HEK293 (cell line): ENCODE results near the gene ZSCAN10.
A peak's percentile ranks its signal among the peaks of the same experiment; 100 is the strongest.

Source experiments
- BCL11A ChIP-seq: fragments of 450-650 bp; formaldehyde crosslinking; IDR thresholded peaks from 2 replicates; pipeline ENCODE4 v1.5.1; 2016; ENCODE audit warnings: low read depth, missing biosample characterization, missing genetic modification characterization
- BCL11B ChIP-seq: fragments of 450-650 bp; formaldehyde crosslinking; IDR thresholded peaks from 2 replicates; pipeline ENCODE4 v1.5.1; 2016; ENCODE audit warnings: low read depth, missing biosample characterization, missing genetic modification characterization
- GFI1B ChIP-seq: fragments of 450-650 bp; formaldehyde crosslinking; IDR thresholded peaks from 2 replicates; pipeline ENCODE4 v1.5.1; 2016; ENCODE audit warnings: missing biosample characterization, missing genetic modification characterization
- HOXC10 ChIP-seq: sonication (generic); formaldehyde crosslinking; IDR thresholded peaks from 2 replicates; pipeline ENCODE4 v1.8.1; 2023; ENCODE audit warnings: mild to moderate bottlenecking, missing genetic modification reagents
- KLF1 ChIP-seq: fragments of 450-650 bp; formaldehyde crosslinking; IDR thresholded peaks from 2 replicates; pipeline ENCODE4 v1.5.1; 2016; ENCODE audit warnings: missing biosample characterization, missing genetic modification characterization
- PRDM10 ChIP-seq: fragments of 450-650 bp; formaldehyde crosslinking; IDR thresholded peaks from 2 replicates; pipeline ENCODE4 v1.5.1; 2016; ENCODE audit warnings: missing biosample characterization, missing genetic modification characterization
- REPIN1 ChIP-seq: fragments of 450-650 bp; formaldehyde crosslinking; IDR thresholded peaks from 2 replicates; pipeline ENCODE4 v1.5.1; 2017; ENCODE audit warnings: missing biosample characterization, missing genetic modification characterization, low read depth
- TCF7L2 ChIP-seq: IDR thresholded peaks from 2 replicates; pipeline ENCODE4 v1.6.1; 2011; ENCODE audit warnings: low read depth, mild to moderate bottlenecking, inconsistent platforms, low read length, moderate library complexity, borderline replicate concordance
- WT1 ChIP-seq: fragments of 450-650 bp; formaldehyde crosslinking; IDR thresholded peaks from 2 replicates; pipeline ENCODE4 v1.5.1; 2016; ENCODE audit warnings: missing biosample characterization, missing genetic modification characterization
- ZBTB17 ChIP-seq: fragments of 450-650 bp; formaldehyde crosslinking; IDR thresholded peaks from 2 replicates; pipeline ENCODE4 v1.5.1; 2016; ENCODE audit warnings: missing biosample characterization, missing genetic modification characterization
- ZBTB21 ChIP-seq: fragments of 450-650 bp; formaldehyde crosslinking; IDR thresholded peaks from 2 replicates; pipeline ENCODE4 v1.5.1; 2017; ENCODE audit warnings: missing biosample characterization, missing genetic modification characterization
- ZBTB26 ChIP-seq: fragments of 450-650 bp; formaldehyde crosslinking; optimal IDR thresholded peaks from 2 replicates; pipeline ENCODE3; 2016; ENCODE audit warnings: missing biosample characterization, mild to moderate bottlenecking, missing genetic modification characterization
- ZBTB44 ChIP-seq: fragments of 450-650 bp; IDR thresholded peaks from 2 replicates; pipeline ENCODE4 v1.5.1; 2018; ENCODE audit warnings: missing biosample characterization, mild to moderate bottlenecking, missing genetic modification characterization
- ZBTB7A ChIP-seq: fragments of 450-650 bp; formaldehyde crosslinking; IDR thresholded peaks from 2 replicates; pipeline ENCODE4 v1.5.1; 2016; ENCODE audit warnings: low read depth, missing biosample characterization, missing genetic modification characterization
- ZFP69B ChIP-seq: fragments of 450-650 bp; formaldehyde crosslinking; IDR thresholded peaks from 2 replicates; pipeline ENCODE4 v1.5.1; 2016; ENCODE audit warnings: missing biosample characterization, missing genetic modification characterization
- ZNF138 ChIP-seq: fragments of 450-650 bp; formaldehyde crosslinking; IDR thresholded peaks from 2 replicates; pipeline ENCODE4 v1.5.1; 2016; ENCODE audit warnings: missing biosample characterization, missing genetic modification characterization, borderline replicate concordance
- ZNF140 ChIP-seq: fragments of 450-650 bp; formaldehyde crosslinking; IDR thresholded peaks from 2 replicates; pipeline ENCODE4 v1.5.1; 2016; ENCODE audit warnings: missing biosample characterization, missing genetic modification characterization
- ZNF16 ChIP-seq: fragments of 450-650 bp; formaldehyde crosslinking; IDR thresholded peaks from 2 replicates; pipeline ENCODE4 v1.5.1; 2016; ENCODE audit warnings: low read depth, missing biosample characterization, missing genetic modification characterization
- ZNF214 ChIP-seq: fragments of 450-650 bp; formaldehyde crosslinking; IDR thresholded peaks from 2 replicates; pipeline ENCODE4 v1.5.1; 2017; ENCODE audit warnings: missing biosample characterization, mild to moderate bottlenecking, missing genetic modification characterization, borderline replicate concordance
- ZNF23 ChIP-seq: fragments of 450-650 bp; formaldehyde crosslinking; IDR thresholded peaks from 2 replicates; pipeline ENCODE4 v1.5.1; 2016; ENCODE audit warnings: missing biosample characterization, missing genetic modification characterization, borderline replicate concordance
- ZNF280C ChIP-seq: fragments of 450-650 bp; formaldehyde crosslinking; IDR thresholded peaks from 2 replicates; pipeline ENCODE4 v1.5.1; 2016; ENCODE audit warnings: missing biosample characterization, missing genetic modification characterization
- ZNF324 ChIP-seq: fragments of 450-650 bp; formaldehyde crosslinking; IDR thresholded peaks from 2 replicates; pipeline ENCODE4 v1.5.1; 2016; ENCODE audit warnings: missing biosample characterization, missing genetic modification characterization
- ZNF335 ChIP-seq: fragments of 450-650 bp; formaldehyde crosslinking; conservative IDR thresholded peaks from 2 replicates; pipeline ENCODE4 v1.5.1; 2016; ENCODE audit warnings: missing biosample characterization, missing genetic modification characterization
- ZNF416 ChIP-seq: fragments of 450-650 bp; formaldehyde crosslinking; IDR thresholded peaks from 2 replicates; pipeline ENCODE4 v1.5.1; 2016; ENCODE audit warnings: missing biosample characterization, missing genetic modification characterization
- ZNF488 ChIP-seq: fragments of 450-650 bp; formaldehyde crosslinking; IDR thresholded peaks from 2 replicates; pipeline ENCODE4 v1.5.1; 2016; ENCODE audit warnings: missing biosample characterization, missing genetic modification characterization
- ZNF571 ChIP-seq: fragments of 450-650 bp; formaldehyde crosslinking; IDR thresholded peaks from 2 replicates; pipeline ENCODE4 v1.5.0; 2017; ENCODE audit warnings: missing biosample characterization, missing genetic modification characterization
- ZNF610 ChIP-seq: fragments of 450-650 bp; formaldehyde crosslinking; IDR thresholded peaks from 2 replicates; pipeline ENCODE4 v1.5.1; 2016; ENCODE audit warnings: missing biosample characterization, missing genetic modification characterization, borderline replicate concordance
- ZNF624 ChIP-seq: fragments of 450-650 bp; formaldehyde crosslinking; IDR thresholded peaks from 2 replicates; pipeline ENCODE4 v1.5.1; 2017; ENCODE audit warnings: missing biosample characterization, missing genetic modification characterization
- ZNF658 ChIP-seq: fragments of 450-650 bp; formaldehyde crosslinking; IDR thresholded peaks from 2 replicates; pipeline ENCODE4; 2016; ENCODE audit warnings: missing biosample characterization, missing genetic modification characterization
- ZNF768 ChIP-seq: fragments of 450-650 bp; formaldehyde crosslinking; IDR thresholded peaks from 2 replicates; pipeline ENCODE4 v1.5.1; 2018; ENCODE audit warnings: missing biosample characterization, mild to moderate bottlenecking, missing genetic modification characterization
- ZNF792 ChIP-seq: fragments of 450-650 bp; formaldehyde crosslinking; IDR thresholded peaks from 2 replicates; pipeline ENCODE4 v1.5.1; 2016; ENCODE audit warnings: missing biosample characterization, missing genetic modification characterization
- ZSCAN16 ChIP-seq: fragments of 450-650 bp; formaldehyde crosslinking; IDR thresholded peaks from 2 replicates; pipeline ENCODE4 v1.5.1; 2016; ENCODE audit warnings: missing biosample characterization, missing genetic modification characterization
- ZXDB ChIP-seq: fragments of 450-650 bp; formaldehyde crosslinking; IDR thresholded peaks from 2 replicates; pipeline ENCODE4 v1.5.1; 2016; ENCODE audit warnings: missing biosample characterization, missing genetic modification characterization

ZSCAN10 gene

GRCh38 chr16:3112881-3113574 is 13.9 kb upstream of the ZSCAN10 start (continued):
- no peak for TF ChIP-seq ZNF610
- TF ChIP-seq ZNF335 (tag by site-specific recombination) = peak; percentile 7; the same call in 1 of the 2 replicates
- TF ChIP-seq ZNF324 (tag by site-specific recombination) = no peak
- no peak for TF ChIP-seq ZNF214 (tag by site-specific recombination)
- peak; percentile 76 for TF ChIP-seq PRDM10 (tag by site-specific recombination)
- TF ChIP-seq ZSCAN16 (tag by site-specific recombination) = no peak
- no peak for TF ChIP-seq ZNF571 (tag by site-specific recombination)
- no peak for TF ChIP-seq ZNF138 (tag by site-specific recombination)
- TF ChIP-seq BCL11B (tag by site-specific recombination) = no peak; the same call in 1 of the 2 replicates
- TF ChIP-seq ZNF658 = no peak
- TF ChIP-seq WT1 (tag by site-specific recombination) = no peak
- no peak for TF ChIP-seq KLF1 (tag by site-specific recombination)
- no peak for TF ChIP-seq ZNF768 (tag by site-specific recombination)
- TF ChIP-seq ZNF488 (tag by site-specific recombination) = no peak
- no peak for TF ChIP-seq ZNF624 (tag by site-specific recombination)
- no peak for TF ChIP-seq ZNF280C
- TF ChIP-seq ZBTB17 (tag by site-specific recombination) = peak; percentile 70; the same call in 1 of the 2 replicates
- no peak for TF ChIP-seq TCF7L2
- TF ChIP-seq ZXDB (tag by site-specific recombination) = no peak
- no peak for TF ChIP-seq ZFP69B (tag by site-specific recombination)
- no peak for TF ChIP-seq ZNF140 (tag by site-specific recombination)
- no peak for TF ChIP-seq GFI1B
- no peak for TF ChIP-seq ZNF416 (tag by site-specific recombination)
- TF ChIP-seq ZBTB21 (tag by site-specific recombination) = no peak
- TF ChIP-seq ZBTB44 = no peak
- TF ChIP-seq ZBTB26 = no peak
- no peak for TF ChIP-seq ZNF792 (tag by site-specific recombination)
- no peak for TF ChIP-seq BCL11A
- no peak for TF ChIP-seq REPIN1 (tag by site-specific recombination)
- TF ChIP-seq ZNF16 (tag by site-specific recombination) = no peak
- no peak for TF ChIP-seq HOXC10 (CRISPR knock-in tag)
- TF ChIP-seq ZBTB7A = 0 out of 2 replicates have a peak, but pooled peaks have one; percentile 4
- no peak for TF ChIP-seq ZNF23
